HG03565 (cell line): Measurements from ENCODE around the gene KCNK17.

Source experiments
- ATAC-seq: cut with Tn5 transposase; IDR thresholded peaks from one replicate; pipeline ENCODE4 v1.9.1; 2021; ENCODE audit warnings: mild to moderate bottlenecking, moderate library complexity; ENCODE audit not compliant: unreplicated experiment

Gene KCNK17

GRCh38 chr6:39314273-39314795 lies at the start of gene KCNK17:
KCNK17 (minus strand) TSS chr6:39314419; CDS start chr6:39314320, 99 bp downstream.
- no peak for ATAC-seq

- ATAC-seq: no peak
These were observed 49.1 kb upstream of the KCNK17 start for GRCh38 chr6:39363280-39363679.

DNA sequence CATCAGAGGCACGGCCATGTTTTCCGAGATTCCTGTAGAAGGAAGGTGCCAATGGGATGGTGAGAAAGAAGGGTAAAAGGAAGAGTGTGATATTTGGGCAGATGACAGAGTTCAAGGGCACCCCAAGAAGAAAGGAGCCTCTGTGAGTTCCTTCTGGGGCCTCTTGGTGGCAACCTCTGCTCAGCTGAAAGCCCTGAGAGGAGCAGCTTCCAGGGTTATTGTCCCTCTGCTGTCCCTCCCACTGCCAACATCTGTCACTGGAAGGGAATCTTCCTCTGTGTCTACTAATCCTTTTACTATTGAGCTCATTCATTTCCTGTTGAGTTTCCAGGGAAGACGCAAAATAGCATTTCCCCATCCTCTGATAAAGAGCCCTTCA lies 48.3 kb upstream of the KCNK17 start:
- no peak for ATAC-seq

DNA sequence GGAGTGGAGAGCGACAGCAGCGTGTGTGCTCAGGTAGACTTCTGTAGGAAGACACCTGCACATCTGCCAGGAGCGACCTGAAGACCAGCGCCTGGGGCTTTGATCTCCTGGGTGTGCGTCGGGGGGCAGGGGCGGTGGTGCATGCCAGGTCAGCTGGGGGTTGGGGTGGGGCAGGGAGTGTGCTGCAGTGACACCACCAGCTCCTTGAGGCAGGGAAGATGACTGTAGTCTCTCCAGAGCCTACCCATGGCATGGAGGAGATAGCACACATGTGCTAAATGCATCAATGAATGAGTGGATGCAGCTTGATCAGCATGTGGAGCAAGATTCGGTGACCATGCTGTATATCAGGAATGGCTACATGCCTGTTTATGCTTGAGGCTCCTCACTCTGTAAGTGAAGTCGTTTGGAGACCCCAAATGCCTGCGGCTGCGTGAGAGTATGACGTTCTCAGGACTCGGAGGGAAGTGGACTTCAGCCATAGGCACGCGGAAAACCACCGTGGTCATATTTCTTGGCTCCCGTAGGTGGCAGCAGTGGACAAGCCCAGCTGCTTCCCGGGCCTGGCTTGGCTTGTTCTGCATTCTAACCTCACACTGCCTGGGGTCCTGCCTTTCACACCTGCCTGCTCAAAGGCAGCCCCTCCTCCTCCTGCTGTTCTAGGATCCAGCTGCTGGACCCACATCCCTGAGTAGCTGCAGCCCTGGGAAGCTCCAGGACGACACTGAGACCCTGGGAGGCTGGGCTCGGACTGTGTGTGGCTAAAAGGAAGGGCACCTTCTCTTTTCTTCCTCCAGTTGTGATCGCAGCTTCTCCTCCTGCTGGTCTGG lies 47.7 kb upstream of the KCNK17 start:
- peak; percentile 76 for ATAC-seq

DNA sequence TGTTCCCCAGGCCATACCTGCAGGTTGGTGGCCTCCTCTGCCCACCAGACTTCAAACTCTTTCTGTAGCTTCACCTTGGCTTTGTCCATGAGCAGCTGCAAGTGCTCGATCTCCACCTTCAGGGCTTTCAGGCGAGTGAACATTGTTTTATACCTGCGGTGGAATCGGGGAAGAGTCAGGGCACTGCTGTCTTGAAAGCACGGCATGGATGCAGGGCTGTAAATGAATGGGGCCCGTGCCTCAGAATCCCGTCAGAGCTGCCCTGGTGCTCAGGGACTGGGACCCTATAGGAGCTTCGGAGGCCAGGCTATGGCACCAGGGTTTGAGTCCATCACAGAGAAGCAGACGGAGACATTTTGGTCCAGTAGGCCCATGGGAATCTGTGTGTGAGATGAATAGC lies 46.2 kb upstream of the KCNK17 start:
- no peak for ATAC-seq

GRCh38 chr6:39357998-39358686 lies 43.9 kb upstream of the KCNK17 start:
- ATAC-seq: no peak

DNA sequence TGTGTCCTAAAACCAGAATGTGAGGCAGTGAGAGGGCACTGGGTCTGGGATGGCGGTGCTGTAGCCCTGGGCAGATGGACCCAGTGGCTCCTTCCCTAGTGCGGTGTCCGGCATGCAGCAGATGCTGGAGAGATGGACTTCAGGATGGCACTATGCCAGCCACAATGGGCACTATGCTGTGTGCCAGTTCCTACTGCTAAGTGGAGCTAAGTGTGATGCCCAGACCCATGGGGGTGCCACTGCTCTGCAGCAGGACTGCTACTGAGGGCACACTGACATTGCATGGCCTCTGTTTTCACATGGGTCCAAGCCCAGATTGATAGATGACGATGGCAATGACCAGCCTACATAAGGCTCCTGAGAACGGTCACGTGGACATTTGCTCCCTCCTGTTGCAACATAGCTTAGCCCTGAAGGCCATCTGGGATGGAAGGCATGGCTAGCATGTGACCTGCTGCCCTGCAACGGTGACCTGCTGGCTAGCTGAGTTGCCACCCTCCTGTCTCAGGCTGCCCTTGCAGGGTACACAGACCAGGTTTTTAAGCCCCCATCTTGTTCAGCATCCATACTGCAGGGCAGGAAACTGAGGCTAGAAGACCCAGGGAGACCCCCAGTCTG lies 39.6 kb upstream of the KCNK17 start:
- ATAC-seq: no peak

DNA sequence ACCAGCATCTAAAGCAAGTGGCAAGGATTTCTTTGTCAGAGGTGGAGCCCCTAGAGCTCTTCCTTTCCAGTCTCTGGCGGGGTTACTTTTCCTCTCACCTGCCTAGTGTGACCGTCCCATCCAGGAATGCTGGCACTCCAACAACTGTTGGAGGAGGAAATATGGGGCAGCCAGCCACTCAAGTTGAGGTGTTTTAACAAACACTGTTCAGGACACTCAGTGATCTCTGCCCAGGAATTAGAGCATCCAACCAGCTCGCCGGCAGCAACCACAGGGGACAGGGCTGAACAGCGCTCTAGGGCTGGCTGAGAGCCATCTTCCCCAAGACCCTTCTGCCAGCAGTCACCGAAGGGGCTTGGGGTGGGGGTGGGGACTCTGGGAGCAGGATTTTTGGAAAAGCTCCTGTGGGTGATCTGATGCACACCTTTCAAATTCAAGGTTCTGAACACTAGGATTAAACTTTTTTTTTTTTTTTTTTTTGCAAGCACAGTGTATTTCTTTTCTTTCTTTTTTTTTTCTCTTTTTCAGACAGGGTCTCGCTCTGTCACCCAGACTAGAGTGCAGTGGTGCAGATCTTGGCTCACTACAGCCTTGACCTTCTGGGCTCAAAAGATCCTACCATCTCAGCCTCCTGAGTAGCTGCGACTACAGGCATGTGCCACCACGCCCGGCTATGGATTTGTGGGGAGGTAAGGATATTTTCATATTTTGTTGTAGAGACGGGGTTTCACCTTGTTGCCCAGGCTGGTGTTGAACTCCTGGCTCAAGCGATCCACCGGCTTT lies 36.7 kb upstream of the KCNK17 start:
- no peak for ATAC-seq

- ATAC-seq: no peak
These were observed 34.5 kb upstream of the KCNK17 start for GRCh38 chr6:39348740-39349139.

DNA sequence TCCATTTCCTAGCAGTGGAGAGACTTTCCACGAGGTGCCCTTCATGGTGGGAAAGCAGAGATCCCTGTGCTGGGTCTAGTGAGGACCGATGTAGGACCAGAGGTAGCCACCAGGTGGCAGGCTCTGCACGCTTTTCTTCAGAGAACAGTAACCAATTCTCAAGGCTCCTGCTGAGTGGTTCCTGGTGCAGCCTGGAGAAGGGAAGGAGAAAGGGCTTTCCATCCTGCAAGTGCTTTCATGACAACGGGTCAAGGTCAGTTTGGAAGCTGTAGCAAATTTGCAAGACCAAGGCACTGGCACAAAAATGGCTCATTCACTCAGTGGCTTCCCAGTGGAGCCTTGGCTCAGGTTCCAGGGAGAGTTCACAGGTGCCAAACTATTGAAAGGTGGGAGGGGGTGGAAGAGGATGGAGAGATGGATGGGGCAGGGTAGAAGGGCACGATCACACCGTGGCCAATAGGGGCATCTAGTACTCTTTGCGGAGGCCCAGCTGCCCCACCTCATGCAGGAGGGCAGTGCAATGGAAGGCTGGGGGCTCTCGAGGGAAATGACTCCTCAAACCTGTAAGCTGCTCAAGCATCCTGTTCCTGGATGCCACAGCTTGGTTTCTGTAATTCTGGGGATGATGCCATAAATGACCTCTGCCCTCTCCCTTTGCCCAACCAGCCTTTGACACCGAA lies 33.8 kb upstream of the KCNK17 start:
- no peak for ATAC-seq

- ATAC-seq: no peak
These were observed 33.0 kb upstream of the KCNK17 start for GRCh38 chr6:39347206-39347605.

DNA sequence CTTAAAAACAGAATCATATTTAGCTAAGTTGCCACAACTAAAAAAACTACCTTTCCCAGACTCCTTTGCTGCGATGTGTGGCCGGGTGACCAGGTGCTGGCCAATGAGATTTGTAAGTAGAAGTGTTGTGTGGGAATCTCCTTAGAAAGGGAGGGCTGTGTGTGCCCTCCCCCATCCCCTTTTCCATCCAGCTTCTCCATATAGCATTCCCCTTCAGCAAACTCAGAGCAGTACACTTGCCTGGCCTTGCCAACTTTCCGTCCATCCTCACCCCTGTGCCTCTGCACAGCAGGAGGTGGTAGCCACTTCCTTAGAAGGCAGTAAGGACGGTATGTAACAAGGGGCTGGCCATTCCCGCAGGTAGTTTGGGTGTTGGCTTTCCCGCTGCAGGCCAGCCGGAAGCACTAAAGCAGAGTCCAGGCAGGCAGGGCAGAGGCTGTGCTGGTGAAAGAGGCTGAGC lies 30.6 kb upstream of the KCNK17 start:
- ATAC-seq: no peak

- no peak for ATAC-seq
These were observed 29.2 kb upstream of the KCNK17 start for GRCh38 chr6:39343396-39343870.

GRCh38 chr6:39342692-39343395 lies 28.6 kb upstream of the KCNK17 start:
- no peak for ATAC-seq

DNA sequence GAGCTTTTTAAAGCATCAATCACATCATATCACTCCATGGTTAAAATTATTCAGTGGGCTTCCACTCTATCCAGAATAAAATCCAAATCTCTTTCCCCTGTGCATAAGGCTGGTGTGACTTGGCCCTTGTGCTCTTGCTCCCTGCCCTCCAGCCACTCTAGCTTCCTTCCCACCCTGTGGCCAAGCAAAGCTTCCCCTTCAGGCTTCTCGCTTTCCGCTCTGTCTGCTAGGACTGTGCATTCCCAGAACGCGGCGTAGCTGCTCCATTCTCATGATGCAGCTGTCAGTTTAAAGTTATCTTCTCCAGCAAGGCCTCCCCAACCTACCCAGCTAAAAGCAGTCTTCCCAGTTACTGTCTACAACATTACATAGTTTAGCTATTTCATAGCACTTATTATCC lies 27.7 kb upstream of the KCNK17 start:
- no peak for ATAC-seq

GRCh38 chr6:39341352-39341751 lies 27.1 kb upstream of the KCNK17 start:
- no peak for ATAC-seq

DNA sequence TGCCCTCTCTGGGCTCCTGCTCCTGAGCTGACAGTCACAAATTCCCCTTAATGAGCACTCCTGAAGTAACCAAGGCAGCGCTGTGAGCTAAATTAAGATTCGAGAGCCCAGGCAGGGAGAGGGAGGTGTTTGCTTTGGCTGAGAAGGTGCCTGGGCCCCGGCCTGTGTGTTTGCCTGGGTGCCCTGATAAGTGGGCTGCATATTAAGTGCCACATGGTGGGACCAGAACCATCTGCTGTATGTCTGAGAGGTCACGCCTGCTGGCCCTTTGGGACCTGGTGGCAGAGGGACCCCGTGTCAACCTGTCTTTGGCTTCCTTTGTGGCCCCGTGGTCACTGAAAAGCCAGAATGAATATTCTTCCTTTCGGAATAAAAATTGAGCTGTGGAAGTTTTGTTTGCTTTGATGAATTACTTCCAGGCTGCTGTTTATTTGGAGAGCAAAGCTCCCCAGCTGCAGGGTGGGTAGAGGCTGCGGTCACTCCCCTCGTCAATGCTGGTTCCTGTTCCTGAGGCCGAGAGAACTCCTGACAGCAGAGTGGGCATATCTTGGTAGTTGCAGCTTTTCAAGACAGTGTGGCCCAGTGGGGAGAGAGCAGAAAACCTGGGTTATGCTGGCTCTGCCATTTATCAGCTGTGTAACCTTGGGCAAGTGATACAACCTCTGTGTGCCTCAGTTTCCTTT lies 25.8 kb upstream of the KCNK17 start:
- ATAC-seq: no peak

- ATAC-seq: no peak
These were observed 25.1 kb upstream of the KCNK17 start for GRCh38 chr6:39339096-39339867.
